Loucy (cell line): ENCODE results near the gene ZC3H18.

Experiments
- CTCF ChIP-seq: fragments of 200-600 bp; sonication (generic); conservative IDR thresholded peaks from 2 replicates; pipeline ENCODE4 v1.5.1; 2014; ENCODE audit warnings: mild to moderate bottlenecking, antibody characterized with exemption, low read length
- EZH2phosphoT487 ChIP-seq: fragments of 200-600 bp; IDR thresholded peaks from 2 replicates; pipeline ENCODE4 v1.6.1; 2018; ENCODE audit warnings: antibody characterized with exemption, mild to moderate bottlenecking, moderate library complexity, borderline replicate concordance

- no peak for TF ChIP-seq CTCF
- TF ChIP-seq EZH2phosphoT487: no peak
These were observed 52.7 kb downstream of the ZC3H18 start for GRCh38 chr16:88622866-88623265.
